Tibial artery (tissue), 4 donors: Measurements from ENCODE around the gene MYO19.
A peak's percentile ranks its signal among the peaks of the same experiment; 100 is the strongest.

ENCODE experiments used
- DNase-seq, 2 donors: peaks; one replicate each; pipeline ENCODE4 v3.0.0-alpha.2; 2019
- H3K27ac ChIP-seq, 2 donors: fragments of 200-600 bp; sonication (generic) in 1 of 2; 1 replicate in 1 of 2; 2 replicates in 1 of 2; pipeline ENCODE4 v1.5.1; 2018 to 2019; ENCODE audit warnings: mild to moderate bottlenecking in 1 of 2
- H3K27me3 ChIP-seq, 2 donors: fragments of 200-600 bp; sonication (generic) in 1 of 2; one replicate each; pipeline versions ENCODE4 v1.5.1 to v1.6.0; 2016 to 2019
- H3K36me3 ChIP-seq, 3 donors: fragments of 200-600 bp; sonication (generic) in 2 of 3; one replicate each; pipeline ENCODE4 v1.5.1; 2016 to 2019; ENCODE audit warnings: mild to moderate bottlenecking in 2 of 3
- H3K4me1 ChIP-seq, 4 donors: fragments of 200-600 bp; sonication (generic) in 2 of 4; 1 replicate in 3 of 4; 2 replicates in 1 of 4; pipeline ENCODE4 v1.5.1; 2016 to 2019
- H3K4me3 ChIP-seq, 2 donors: fragments of 200-600 bp; sonication (generic) in 1 of 2; 1 replicate in 1 of 2; 2 replicates in 1 of 2; pipeline ENCODE4 v1.5.1; 2018 to 2019; ENCODE audit warnings: mild to moderate bottlenecking in 2 of 2
- H3K9me3 ChIP-seq, 3 donors: fragments of 200-600 bp; sonication (generic) in 1 of 3; one replicate each; pipeline ENCODE4 v1.5.1; 2016 to 2019
- intact Hi-C: fragments of 100-400 bp; cut with DNase I; formaldehyde crosslinking; loops from one replicate; pipeline ENCODE4 v1.15.0; 2023; ENCODE audit warnings: low total_unique reads
- TF ChIP-seq, protein P1 (sequence below), 2 experiments: fragments of 200-600 bp in 1 of 2; fragments of 450-650 bp in 1 of 2; IDR thresholded peaks; one replicate each; pipeline ENCODE4 v1.5.1; 2017 to 2019; ENCODE audit warnings: antibody characterized with exemption in 2 of 2, mild to moderate bottlenecking in 1 of 2, moderate library complexity in 1 of 2

Gene MYO19

GRCh38 chr17:36575028-36575427, 40.4 kb upstream of the MYO19 start:
- H3K9me3 ChIP-seq: no peaks in the 10 kb centered on the region
- TF ChIP-seq, protein P1, sequence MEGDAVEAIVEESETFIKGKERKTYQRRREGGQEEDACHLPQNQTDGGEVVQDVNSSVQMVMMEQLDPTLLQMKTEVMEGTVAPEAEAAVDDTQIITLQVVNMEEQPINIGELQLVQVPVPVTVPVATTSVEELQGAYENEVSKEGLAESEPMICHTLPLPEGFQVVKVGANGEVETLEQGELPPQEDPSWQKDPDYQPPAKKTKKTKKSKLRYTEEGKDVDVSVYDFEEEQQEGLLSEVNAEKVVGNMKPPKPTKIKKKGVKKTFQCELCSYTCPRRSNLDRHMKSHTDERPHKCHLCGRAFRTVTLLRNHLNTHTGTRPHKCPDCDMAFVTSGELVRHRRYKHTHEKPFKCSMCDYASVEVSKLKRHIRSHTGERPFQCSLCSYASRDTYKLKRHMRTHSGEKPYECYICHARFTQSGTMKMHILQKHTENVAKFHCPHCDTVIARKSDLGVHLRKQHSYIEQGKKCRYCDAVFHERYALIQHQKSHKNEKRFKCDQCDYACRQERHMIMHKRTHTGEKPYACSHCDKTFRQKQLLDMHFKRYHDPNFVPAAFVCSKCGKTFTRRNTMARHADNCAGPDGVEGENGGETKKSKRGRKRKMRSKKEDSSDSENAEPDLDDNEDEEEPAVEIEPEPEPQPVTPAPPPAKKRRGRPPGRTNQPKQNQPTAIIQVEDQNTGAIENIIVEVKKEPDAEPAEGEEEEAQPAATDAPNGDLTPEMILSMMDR (IDR thresholded peaks at IDR 0.05): no peak
- no peaks in the 10 kb centered on the region for H3K4me1 ChIP-seq
- intact Hi-C loops: no loop called here
- no peak overlapping the region for H3K4me3 ChIP-seq
- peaks cover 41 to 76% (median 69%) of the 10 kb centered on the region in 3 donors for H3K36me3 ChIP-seq
- H3K27me3 ChIP-seq: no peaks in the 10 kb centered on the region
- H3K27ac ChIP-seq: no peak overlapping the region
- DNase-seq: no peak

- H3K9me3 ChIP-seq: no peaks in the 10 kb centered on the region
- no peaks in the 10 kb centered on the region for H3K4me1 ChIP-seq
- H3K27me3 ChIP-seq: no peaks in the 10 kb centered on the region
- H3K36me3 ChIP-seq: peaks cover 54 to 95% (median 57%) of the 10 kb centered on the region in 3 donors
- DNase-seq: no peak
- TF ChIP-seq, protein P1 (IDR thresholded peaks at IDR 0.05): no peak
- H3K27ac ChIP-seq: no peak overlapping the region
- intact Hi-C loops: no loop called here
- H3K4me3 ChIP-seq: no peak overlapping the region
Observed at GRCh38 chr17:36566081-36566480, 31.4 kb upstream of the MYO19 start.

DNA sequence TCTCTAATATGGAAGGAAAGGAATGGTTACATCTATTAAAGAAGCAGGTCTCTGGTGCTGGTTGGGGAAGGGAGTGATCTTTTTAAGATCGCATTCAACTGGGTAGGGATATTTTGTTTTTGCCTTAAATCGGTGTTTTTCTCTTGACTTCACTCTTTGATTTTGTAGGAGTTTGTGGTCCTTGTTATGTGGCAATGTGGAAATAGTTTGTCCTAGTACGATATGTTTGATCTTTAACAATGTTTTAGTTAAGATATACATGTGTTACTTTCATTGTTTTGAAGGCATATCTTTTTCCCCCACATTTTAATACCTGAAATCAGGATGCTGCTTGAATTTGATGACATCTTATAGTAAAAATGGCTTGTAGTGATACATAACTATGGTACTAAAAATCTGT, 18.8 kb upstream of the MYO19 start:
- H3K4me1 ChIP-seq: peaks cover 0 to 63% (median 11%) of the 10 kb centered on the region in 4 donors
- TF ChIP-seq, protein P1 (IDR thresholded peaks at IDR 0.05): no peak
- no peaks in the 10 kb centered on the region for H3K27me3 ChIP-seq
- intact Hi-C loops: no loop called here
- no peak for DNase-seq
- no peaks in the 10 kb centered on the region for H3K9me3 ChIP-seq
- H3K27ac ChIP-seq: no peak overlapping the region
- H3K4me3 ChIP-seq: no peak overlapping the region
- peaks cover 18 to 31% (median 22%) of the 10 kb centered on the region in 3 donors for H3K36me3 ChIP-seq

GRCh38 chr17:36550491-36551417, 16.1 kb upstream of the MYO19 start:
- TF ChIP-seq, protein P1 (IDR thresholded peaks at IDR 0.05): no peak
- H3K27ac ChIP-seq: no peak overlapping the region
- intact Hi-C loops: no loop called here
- H3K4me1 ChIP-seq: peaks cover 0 to 87% (median 32%) of the 10 kb centered on the region in 4 donors
- no peaks in the 10 kb centered on the region for H3K27me3 ChIP-seq
- H3K4me3 ChIP-seq: no peak overlapping the region
- DNase-seq: no peak
- H3K9me3 ChIP-seq: no peaks in the 10 kb centered on the region
- peaks cover 0 to 6% (median 4%) of the 10 kb centered on the region in 3 donors for H3K36me3 ChIP-seq

- Histone ChIP-seq H3K36me3 (peaks cover 0 to 4% (median 0%) of the 10 kb centered on the region in 3 donors), H3K9me3 (no peaks in the 10 kb centered on the region), H3K27me3 (no peaks in the 10 kb centered on the region), H3K4me3 (no peak overlapping the region), H3K4me1 (peaks cover 0 to 72% (median 36%) of the 10 kb centered on the region in 4 donors), H3K27ac (peak overlapping the region in 1 of 2 donors; percentile 98)
- intact Hi-C loops: loop anchor here (5.0 kb wide), 1 partner anchor 45 kb away; the partner anchor contains the start of gene DHRS11
- no peak for DNase-seq
- TF ChIP-seq, protein P1 (IDR thresholded peaks at IDR 0.05): no peak
Observed at GRCh38 chr17:36547776-36548175, 13.1 kb upstream of the MYO19 start.
